GM21529 (cell line): ENCODE measurements around the gene CD70.
"Not testable (repeated sequence)": the region's sequence is repeated elsewhere in the genome, so short reads cannot be mapped to it uniquely, and the experiment has no call there.

Experiments
- ATAC-seq: cut with Tn5 transposase; IDR thresholded peaks from one replicate; pipeline ENCODE4 v1.9.1; 2021; ENCODE audit not compliant: unreplicated experiment

Gene CD70

DNA sequence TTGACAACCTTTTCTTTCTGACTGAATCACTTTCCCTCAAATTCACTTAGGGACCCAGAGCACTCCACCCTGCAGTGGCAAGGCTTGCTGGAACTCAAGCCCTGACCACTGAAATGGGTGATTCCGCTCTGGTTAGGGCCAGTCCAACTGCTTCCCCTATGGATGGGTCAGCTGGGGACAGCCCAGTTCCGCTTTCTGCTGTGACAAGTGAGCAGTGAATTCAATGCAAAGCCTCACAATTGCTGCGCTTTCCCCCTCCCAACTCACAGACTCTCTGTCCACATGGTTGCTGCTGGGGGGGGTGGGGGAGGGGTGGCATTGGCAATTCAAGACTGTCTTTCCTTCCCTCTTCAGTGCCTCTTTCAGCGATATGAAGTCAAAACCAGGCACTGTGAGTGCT, 18.7 kb downstream of the CD70 start:
- ATAC-seq, result no peak

DNA sequence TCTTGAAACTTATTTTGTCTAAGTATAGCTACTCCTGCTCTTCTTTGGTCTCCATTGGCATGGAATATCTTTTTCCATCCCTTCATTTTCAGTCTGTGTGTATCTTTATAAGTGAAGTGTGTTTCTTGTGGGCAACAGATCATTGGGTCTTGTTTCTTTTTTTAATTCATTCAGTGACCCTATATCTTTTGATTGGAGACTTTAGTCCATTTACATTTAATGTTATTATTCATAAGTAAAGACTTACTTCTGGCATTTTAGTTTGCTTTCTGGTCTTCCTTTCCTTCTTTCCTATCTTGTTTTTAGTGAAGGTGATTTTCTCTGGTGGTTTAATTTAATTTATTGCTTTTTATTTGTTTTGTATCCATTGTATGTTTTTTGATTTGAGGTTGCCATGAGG, 19.8 kb downstream of the CD70 start:
- no peak for ATAC-seq

DNA sequence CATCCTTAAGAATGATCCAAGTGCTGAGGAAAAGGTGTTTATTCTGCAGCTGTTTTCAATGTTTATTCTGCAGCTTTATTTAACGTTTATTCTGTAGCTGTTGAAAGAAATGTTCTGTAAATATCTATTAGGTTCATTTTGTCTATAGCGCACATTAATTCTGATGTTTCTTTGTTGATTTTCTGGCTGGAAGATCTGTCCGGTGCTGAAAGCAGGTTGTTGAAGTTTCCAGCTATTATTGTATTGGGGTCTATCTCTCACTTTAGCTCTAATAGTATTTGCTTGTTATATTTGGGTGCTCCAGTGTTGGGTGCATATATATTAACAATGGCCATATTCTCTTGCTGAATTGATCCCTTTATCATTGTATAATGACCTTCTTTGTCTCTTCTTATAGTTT, 20.2 kb downstream of the CD70 start:
- no peak for ATAC-seq

DNA sequence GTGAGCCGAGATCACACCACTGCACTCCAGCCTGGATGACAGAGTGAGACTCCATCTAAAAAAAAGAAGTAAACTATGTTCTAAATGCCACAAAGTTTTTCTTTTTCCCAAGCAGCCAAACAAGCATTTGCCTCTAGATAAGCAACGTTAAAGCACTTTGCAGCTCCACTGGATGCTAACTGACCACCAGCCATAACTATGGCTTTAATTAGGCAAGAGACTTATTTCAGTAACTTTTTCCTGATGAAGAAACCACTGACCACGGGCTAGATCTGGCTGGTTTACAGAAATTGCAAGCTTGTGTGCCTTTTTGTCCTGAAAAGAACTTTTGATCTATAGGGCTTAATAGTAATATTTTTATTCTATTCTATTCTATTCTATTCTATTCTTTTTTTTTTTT, 22.1 kb downstream of the CD70 start:
- no peak for ATAC-seq

DNA sequence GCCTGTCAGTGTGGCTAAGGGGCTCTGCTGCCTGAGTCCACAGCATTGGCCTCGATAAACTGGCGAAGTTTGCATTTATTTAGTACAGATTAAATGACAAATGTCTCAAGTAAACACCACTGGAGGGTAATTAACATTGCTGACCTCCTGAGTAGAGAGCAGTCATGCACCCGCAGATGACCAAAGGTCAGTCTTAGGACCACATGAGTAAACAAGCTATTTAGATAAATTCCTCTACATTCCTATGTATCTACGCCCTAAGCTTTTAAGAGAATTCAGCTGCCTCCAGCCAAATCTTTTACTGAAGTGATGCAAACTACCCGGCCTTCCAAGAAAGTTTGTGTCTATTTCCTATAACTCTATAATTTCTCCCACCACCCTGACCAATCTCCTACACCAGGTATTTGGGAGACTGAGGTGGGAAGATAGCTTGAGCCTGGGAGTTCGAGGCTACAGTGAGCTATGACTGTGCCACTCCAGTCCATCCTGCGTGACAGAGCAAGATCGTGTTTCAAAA, 22.9 kb downstream of the CD70 start:
- no peak for ATAC-seq

DNA sequence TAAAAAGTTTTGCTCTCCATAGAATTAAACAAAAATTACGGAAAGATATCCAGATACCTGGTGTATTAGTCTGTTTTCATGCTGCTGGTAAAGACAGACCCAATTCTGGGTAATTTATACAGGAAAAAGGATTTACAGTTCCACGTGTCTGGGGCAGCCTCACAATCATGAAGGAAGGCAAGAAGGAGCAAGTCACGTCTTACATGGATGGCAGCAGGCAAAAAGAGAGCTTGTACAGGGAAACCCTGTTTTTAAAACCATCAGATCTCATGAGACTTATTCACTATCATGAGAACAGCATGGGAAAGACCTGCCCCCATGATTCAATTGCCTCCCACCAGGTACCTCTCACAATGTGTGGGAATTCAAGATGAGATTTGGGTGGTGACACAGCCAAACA, 24.2 kb downstream of the CD70 start:
- not testable (repeated sequence) for ATAC-seq

DNA sequence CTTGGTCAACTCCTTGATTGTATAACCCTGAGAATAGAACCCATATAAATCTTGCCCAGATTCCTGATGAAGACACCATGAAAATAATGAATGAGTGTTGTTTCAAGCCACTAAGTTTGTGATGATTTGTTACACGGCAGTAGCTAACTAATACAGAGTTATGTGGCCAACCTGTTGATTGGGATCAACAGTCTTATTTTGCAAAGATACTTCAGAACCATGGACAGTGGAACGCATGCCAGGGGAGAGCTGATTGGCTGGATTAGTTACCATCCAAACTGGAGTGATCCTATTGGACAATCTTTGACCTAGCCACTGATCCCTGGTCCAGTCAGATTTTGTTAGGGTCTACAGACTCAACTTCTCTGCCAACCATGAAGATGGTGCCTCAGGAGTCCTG, 26.6 kb downstream of the CD70 start:
- ATAC-seq, result no peak

DNA sequence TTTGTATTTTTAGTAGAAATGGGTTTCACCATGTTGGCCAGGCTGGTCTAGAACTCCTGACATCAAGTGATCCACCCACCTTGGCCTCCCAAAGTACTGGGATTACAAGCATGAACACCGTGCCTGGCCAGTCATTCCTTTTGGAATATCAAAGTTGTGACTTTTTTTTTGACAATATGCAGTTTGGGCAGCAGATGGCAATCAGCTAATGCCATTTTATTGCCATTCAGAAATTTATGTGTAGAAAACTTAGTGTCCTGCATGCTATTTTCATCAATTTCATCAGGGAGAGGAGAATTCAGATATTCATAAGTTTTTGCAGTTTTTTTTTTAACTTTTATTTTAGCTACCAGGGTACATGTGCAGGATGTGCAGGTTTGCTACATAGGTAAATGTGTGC, 28.5 kb downstream of the CD70 start:
- ATAC-seq, result not testable (repeated sequence)

DNA sequence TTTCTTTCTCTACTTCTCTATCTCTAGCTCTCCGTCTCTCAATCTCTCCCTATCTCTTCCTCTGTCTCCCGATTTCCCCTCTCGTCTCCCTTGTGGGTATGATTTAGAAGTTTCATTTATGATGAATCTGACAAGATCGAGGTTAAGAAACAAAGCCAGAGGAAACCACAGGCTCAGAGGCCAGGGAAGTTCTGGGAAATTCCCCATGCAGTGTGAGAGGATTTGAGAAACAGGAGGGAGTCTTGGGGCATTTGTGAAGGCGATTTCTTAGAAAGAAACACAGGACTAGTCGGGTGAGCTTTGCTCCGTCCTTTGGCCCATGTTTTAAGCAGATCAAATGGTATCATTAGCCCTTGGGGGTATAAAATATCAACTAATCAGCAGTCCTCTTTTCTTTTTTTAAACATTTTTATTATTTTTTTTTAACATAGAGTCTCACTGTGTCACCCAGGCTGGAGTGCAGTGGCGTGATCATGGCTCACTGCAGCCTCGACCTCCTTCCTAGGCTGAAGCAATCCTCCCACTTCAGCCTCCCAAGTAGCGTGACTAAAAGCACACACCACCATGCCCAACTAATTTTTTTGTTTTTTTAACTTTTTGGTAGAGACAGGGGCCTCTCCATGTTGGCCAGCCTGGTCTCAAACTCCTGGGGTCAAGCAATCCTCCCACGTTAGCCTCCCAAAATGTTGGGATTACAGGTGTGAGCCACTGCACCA, 34.3 kb downstream of the CD70 start:
- no peak for ATAC-seq

DNA sequence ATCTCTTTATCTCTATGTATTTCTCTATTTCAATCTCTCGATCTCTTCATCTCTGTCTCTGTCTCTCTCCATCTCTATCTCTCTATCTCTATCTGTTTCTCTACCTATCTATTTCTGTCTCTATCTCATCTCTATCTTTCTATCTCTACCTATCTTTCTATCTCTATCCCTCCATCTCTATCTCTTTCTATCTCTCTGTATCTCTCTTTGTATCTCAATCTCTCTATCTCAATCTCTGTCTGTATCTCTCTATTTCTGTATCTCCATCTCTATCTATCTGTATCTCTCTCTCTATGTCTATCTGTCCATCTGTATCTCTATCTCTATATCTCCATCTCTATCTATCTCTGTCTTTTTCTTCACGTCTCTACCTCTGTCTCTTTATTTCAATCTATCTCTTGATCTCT, 34.9 kb downstream of the CD70 start:
- no peak for ATAC-seq

DNA sequence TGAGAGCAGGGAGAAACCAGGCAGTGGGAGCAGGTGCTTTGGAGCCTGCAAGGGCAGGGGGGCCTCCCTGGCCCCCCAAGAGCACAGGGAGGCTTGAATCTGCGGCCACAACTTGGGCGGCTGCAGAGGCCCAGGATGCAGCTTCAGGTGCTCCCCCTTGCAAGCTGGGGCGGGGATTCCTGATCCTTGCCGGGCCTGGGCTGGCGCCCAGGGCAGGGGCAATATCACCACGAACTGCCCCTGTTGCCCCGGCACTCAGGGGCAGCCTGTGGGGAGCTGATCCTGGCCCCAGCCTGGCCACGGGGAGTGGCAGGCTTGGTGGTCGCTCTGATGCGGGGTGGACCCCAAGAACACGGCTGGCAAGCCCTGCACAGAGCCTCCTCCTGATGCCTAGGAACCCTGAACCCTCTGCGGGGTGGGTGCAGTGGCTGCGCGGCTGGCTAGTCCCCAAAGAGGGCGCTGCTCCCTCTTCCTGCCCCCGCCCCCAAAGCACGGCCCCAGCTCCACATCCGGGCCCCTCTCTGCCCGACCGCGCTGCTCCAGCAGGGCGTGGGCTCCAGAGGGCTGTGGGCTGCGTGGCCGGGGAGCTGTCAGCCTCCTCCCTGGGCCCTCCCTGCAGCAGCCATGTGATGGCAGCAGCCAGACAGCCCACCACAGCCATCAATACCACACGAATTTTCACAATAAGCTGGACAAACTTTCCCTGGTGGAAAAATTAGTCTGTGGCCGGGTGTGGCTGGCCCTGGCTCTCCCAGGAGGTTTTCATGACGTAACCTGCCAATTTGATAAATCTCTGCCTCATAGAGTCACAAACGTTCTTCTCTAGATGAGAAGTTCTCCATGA, 39.1 kb downstream of the CD70 start:
- ATAC-seq, result peak; percentile 55

DNA sequence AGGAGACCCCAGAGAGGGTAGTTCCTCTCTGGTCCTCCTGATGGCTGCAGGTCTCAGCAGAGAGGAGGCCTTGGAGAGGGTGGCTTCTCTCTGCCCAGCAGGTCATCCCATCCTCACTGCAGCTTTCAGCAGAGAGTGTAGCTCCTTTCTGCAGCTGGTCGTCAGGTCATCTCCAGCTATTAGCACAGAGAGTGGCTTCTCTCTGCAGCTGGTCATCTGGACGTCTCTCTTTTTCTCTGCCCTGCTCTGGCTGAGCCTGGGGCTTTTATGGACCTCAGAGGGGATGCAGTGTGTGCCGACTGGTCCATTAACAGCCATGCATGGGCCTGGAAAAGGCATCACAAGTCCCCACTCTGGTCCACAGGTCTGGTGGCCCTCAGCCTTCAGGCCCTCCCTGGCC, 39.9 kb downstream of the CD70 start:
- no peak for ATAC-seq

DNA sequence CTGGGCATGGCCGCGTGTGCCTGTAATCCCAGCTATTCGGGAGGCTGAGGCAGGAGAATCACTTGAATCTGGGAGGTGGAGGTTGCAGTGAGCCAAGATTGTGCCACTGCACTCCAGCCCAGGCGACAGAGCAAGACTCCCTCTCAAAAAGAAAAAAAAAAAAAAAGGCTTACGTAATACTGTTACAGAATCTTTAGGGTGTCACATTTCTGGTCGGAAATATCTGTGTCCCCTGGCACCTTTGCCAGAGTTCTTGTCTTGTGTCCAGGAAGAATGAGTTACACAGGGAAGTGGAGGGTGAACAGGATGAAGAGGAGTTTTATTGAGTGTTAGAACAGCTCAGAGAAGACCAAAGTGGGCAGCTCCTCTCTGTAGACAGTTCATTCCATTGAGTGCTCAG, 40.3 kb downstream of the CD70 start:
- not testable (repeated sequence) for ATAC-seq

DNA sequence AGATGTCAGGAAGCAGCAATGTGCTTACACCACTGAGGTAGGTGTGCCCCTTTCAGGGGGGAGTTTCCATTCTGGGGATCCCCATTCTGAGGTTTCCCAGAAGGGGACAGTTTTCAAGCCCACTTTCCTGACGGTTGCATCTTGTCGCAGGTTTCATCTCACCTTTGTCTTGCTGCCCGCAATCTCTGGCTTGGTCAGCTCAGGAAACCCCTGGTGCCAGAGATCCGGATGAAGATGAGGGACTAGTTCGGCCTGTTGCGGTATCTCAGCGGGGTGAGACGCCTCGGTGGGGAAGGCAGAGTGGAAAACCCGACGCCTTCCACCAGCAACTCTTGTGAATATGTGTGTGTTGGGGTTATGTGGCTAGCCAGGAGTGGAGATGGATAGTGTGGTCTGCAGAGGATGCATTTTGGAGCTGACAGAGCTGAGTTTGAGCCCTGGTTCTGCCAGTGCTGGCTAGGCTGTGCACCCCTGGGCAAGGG, 47.0 kb downstream of the CD70 start:
- no peak for ATAC-seq

DNA sequence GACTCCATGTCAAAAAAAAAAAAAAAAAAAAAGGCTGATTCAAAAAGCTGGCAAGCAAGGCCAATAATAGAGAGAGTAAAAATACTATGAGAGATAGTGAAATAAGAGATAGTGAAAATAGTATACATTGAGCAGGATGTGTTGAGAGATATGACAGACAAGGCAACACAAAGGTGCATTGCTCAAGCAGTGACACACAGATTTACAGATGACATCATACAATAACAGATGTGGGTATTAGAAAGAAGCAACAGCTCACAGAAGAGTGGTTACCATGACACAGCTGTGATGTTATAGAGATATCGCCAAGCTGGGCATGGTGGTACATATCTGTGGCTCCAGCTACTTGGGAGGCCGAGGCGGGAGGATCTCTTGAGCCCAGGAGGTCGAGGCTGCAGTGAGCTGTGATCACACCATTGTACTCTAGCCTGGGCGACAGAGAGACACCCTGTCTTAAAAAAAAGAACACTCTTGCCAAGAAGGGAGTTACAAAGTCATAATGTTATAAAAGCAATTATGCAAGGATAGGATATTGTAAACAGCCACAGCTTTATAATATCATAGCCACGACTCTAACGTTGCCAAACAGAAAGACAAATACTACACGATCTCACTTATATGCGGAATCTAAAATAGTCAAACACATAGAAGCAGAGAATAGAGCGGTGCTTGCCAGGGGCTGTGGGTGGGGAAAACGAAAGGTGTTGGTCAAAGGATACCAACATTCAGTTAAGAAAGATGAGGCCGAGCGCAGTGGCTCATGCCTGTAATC, 49.8 kb downstream of the CD70 start:
- no peak for ATAC-seq

DNA sequence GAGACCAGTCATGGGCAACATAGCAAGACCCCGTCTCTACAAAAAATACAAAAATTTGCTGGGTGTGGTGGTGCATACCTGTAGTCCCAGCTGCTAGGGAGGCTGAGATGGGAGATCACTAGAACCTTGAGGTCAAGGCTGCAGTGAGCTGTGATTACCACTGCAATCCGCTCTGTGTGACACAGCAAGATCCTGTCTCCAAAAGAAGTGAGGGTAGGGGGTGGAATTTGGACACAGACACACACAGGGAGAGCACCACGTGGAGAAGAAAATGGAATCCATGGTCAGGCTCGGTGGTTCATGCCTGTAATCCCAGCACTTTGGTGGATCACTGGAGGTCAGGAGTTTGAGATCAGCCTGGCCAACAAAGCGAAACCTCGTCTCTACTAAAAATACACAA, 51.4 kb downstream of the CD70 start:
- no peak for ATAC-seq
